ENCODE results near the gene TAOK3. TPM values are rescaled to one million over a fixed set of nuclear protein-coding genes. Genes with fewer than 3 reads are reported as not detected.
"Not testable (repeated sequence)": the region's sequence is repeated elsewhere in the genome, so short reads cannot be mapped to it uniquely, and the experiment has no call there.

TAOK3 gene
- total RNA-seq, 1 donor, result 27.8 TPM

GRCh38 chr12:118271183-118271582 is 101.5 kb downstream of the TAOK3 start:
- no peak overlapping the region for H3K4me3 ChIP-seq (ENCODE audit: low read depth, low read length)
- TF ChIP-seq, protein P1, sequence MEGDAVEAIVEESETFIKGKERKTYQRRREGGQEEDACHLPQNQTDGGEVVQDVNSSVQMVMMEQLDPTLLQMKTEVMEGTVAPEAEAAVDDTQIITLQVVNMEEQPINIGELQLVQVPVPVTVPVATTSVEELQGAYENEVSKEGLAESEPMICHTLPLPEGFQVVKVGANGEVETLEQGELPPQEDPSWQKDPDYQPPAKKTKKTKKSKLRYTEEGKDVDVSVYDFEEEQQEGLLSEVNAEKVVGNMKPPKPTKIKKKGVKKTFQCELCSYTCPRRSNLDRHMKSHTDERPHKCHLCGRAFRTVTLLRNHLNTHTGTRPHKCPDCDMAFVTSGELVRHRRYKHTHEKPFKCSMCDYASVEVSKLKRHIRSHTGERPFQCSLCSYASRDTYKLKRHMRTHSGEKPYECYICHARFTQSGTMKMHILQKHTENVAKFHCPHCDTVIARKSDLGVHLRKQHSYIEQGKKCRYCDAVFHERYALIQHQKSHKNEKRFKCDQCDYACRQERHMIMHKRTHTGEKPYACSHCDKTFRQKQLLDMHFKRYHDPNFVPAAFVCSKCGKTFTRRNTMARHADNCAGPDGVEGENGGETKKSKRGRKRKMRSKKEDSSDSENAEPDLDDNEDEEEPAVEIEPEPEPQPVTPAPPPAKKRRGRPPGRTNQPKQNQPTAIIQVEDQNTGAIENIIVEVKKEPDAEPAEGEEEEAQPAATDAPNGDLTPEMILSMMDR (IDR thresholded peaks at IDR 0.05; ENCODE audit: insufficient read depth, low read length), result no peak
- no peak for DNase-seq (ENCODE audit: low read depth)

- no peak for DNase-seq (ENCODE audit: low read depth)
- H3K4me3 ChIP-seq (ENCODE audit: low read depth, low read length), result no peak overlapping the region
- TF ChIP-seq, protein P1 (IDR thresholded peaks at IDR 0.05; ENCODE audit: insufficient read depth, low read length), result no peak
Measured at GRCh38 chr12:118269806-118270205, 102.9 kb downstream of the TAOK3 start.

DNA sequence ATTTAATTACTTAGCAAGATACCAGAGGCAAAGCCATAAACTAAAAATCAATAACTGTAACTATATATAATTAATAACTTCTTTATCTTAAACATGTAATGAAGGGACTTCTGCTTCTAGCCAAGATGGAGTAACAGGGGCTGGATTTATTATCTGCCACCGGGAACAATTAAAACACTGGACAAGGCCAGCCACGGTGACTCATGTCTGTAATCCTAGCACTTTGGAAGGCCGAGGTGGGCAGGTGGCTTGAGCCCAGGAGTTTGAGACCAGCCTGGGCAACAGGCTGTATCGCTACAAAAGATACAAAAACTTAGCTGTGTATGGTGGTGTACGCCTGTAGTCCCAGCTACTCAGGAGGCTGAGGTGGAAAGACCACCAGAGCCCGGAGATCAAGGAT is 113.6 kb downstream of the TAOK3 start:
- DNase-seq (ENCODE audit: low read depth), result no peak
- TF ChIP-seq, protein P1 (IDR thresholded peaks at IDR 0.05; ENCODE audit: insufficient read depth, low read length), result no peak
- no peak overlapping the region for H3K4me3 ChIP-seq (ENCODE audit: low read depth, low read length)

DNA sequence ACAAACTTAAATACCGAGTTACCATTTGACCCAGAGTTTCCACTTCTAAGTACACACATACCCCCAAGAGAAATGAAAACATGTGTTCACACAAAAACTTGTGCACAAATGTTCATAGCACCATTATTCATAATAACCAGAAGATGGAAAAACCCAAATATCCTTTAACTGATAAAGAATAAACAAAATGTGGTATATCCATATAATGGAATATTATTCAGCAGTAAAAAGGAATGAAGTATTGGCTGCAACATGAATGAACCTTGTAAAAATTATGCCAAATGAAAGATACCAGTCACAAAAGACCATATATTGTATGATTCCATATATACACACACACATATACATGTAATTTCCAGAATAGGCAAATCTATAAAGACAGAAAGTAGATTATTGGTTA is 116.4 kb downstream of the TAOK3 start:
- DNase-seq (ENCODE audit: low read depth), result no peak
- TF ChIP-seq, protein P1 (IDR thresholded peaks at IDR 0.05; ENCODE audit: insufficient read depth, low read length), result no peak
- H3K4me3 ChIP-seq (ENCODE audit: low read depth, low read length), result no peak overlapping the region

GRCh38 chr12:118249547-118249946 is 123.2 kb downstream of the TAOK3 start:
- TF ChIP-seq, protein P1 (IDR thresholded peaks at IDR 0.05; ENCODE audit: insufficient read depth, low read length), result no peak
- DNase-seq (ENCODE audit: low read depth), result no peak
- no peak overlapping the region for H3K4me3 ChIP-seq (ENCODE audit: low read depth, low read length)

DNA sequence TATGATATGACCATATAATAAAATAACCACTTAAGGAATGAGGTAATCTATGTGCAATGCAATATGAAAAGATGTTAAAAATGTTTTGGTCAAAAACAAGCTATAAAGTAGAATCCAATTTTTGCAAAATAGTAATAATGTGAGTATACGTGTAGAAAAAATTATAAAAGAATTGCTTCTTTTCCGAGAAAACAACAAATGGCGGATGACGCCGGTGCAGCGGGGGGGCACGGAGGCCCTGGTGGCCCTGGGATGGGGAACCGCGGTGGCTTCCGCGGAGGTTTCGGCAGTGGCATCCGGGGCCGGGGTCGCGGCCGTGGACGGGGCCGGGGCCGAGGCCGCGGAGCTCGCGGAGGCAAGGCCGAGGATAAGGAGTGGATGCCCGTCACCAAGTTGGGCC is 126.8 kb downstream of the TAOK3 start:
- not testable (repeated sequence) for H3K4me3 ChIP-seq (ENCODE audit: low read depth, low read length); DNase-seq (ENCODE audit: low read depth)

GRCh38 chr12:118238888-118239287 is 133.8 kb downstream of the TAOK3 start:
- H3K4me3 ChIP-seq (ENCODE audit: low read depth, low read length), result no peak overlapping the region
- TF ChIP-seq, protein P1 (IDR thresholded peaks at IDR 0.05; ENCODE audit: insufficient read depth, low read length), result no peak
- no peak for DNase-seq (ENCODE audit: low read depth)

Data from fibroblast of the aortic adventitia (primary cell).